Activated naive CD4-positive, alpha-beta T cell treated with anti-CD3 and anti-CD28 coated beads for 36 hours (primary cell): Measurements from ENCODE around the gene BBS12. TPM values are rescaled to one million over a fixed set of nuclear protein-coding genes. Genes with fewer than 3 reads are reported as not detected.
A peak's percentile ranks its signal among the peaks of the same experiment; 100 is the strongest.

Source experiments
- CTCF ChIA-PET: fragments of 350-600 bp; sonication (Branson Sonifier 250); formaldehyde crosslinking; loops from one replicate; lab custom pipeline; 2021; ENCODE audit warnings: antibody characterized with exemption; lab: Charles Lee
- DNase-seq: peaks from one replicate; pipeline ENCODE4 v3.0.0-alpha.2; 2020
- H3K27ac Mint-ChIP-seq: one replicate; pipeline ENCODE4 v1.8.0; 2021; ENCODE audit warnings: mild to moderate bottlenecking, mixed read lengths
- H3K27me3 Mint-ChIP-seq: one replicate; pipeline ENCODE4 v1.8.0; 2021; ENCODE audit warnings: low read depth, mixed read lengths
- H3K36me3 Mint-ChIP-seq: one replicate; pipeline ENCODE4 v1.8.0; 2021; ENCODE audit warnings: low read depth, mixed read lengths
- H3K4me1 Mint-ChIP-seq: one replicate; pipeline ENCODE4 v1.8.0; 2021; ENCODE audit warnings: low read depth, mixed read lengths
- H3K4me3 Mint-ChIP-seq: one replicate; pipeline ENCODE4 v1.8.0; 2021; ENCODE audit warnings: mild to moderate bottlenecking, moderate library complexity, mixed read lengths
- H3K9me3 Mint-ChIP-seq: one replicate; pipeline ENCODE4 v1.8.0; 2021; ENCODE audit warnings: mixed read lengths
- intact Hi-C: fragments of 100-400 bp; cut with micrococcal nuclease; formaldehyde crosslinking; loops from one replicate; pipeline ENCODE4 v1.15.1; 2023
- total RNA-seq, 2 experiments: library from RNA; stranded (reverse); gene quantifications; one replicate each; pipeline ENCODE4 v1.2.3, GENCODE V29; 2021

The BBS12 gene
- total RNA-seq, 2 experiments from 2014 or later, result 1.7 to 2.2 TPM

GRCh38 chr4:122747883-122748282 is 15.4 kb downstream of the BBS12 start:
- peaks cover 5% of the 10 kb centered on the region for H3K4me1 Mint-ChIP-seq
- CTCF ChIA-PET, result interaction anchor here (0.6 to 1.0 kb wide), 2 partner anchors 9 to 860 kb away, joined by 3 to 4 read pairs; no protein-coding TSS in a partner anchor
- H3K27me3 Mint-ChIP-seq, result peaks cover 16% of the 10 kb centered on the region
- peaks cover 5% of the 10 kb centered on the region for H3K36me3 Mint-ChIP-seq
- H3K27ac Mint-ChIP-seq, result no peak overlapping the region
- intact Hi-C loops, result no loop called here
- H3K9me3 Mint-ChIP-seq, result peaks cover 2% of the 10 kb centered on the region
- no peak overlapping the region for H3K4me3 Mint-ChIP-seq
- DNase-seq, result no peak

GRCh38 chr4:122749704-122750454 is 17.4 kb downstream of the BBS12 start:
- Mint-ChIP-seq H3K4me3 (no peak overlapping the region), H3K27me3 (peaks cover 17% of the 10 kb centered on the region), H3K4me1 (peaks cover 5% of the 10 kb centered on the region), H3K36me3 (no peaks in the 10 kb centered on the region), H3K9me3 (peaks cover 2% of the 10 kb centered on the region), H3K27ac (no peak overlapping the region)
- intact Hi-C loops, result no loop called here
- CTCF ChIA-PET, result interaction anchor here (0.6 kb wide), 1 partner anchor 165 kb away, joined by 3 read pairs; no protein-coding TSS in a partner anchor
- no peak for DNase-seq

- H3K36me3 Mint-ChIP-seq, result no peaks in the 10 kb centered on the region
- H3K9me3 Mint-ChIP-seq, result no peaks in the 10 kb centered on the region
- no peak for DNase-seq
- H3K27ac Mint-ChIP-seq, result no peak overlapping the region
- intact Hi-C loops, result loop anchor here (5.0 kb wide), 1 partner anchor 1507 kb away; no protein-coding TSS in a partner anchor
- H3K4me1 Mint-ChIP-seq, result peaks cover 3% of the 10 kb centered on the region
- no peak overlapping the region for H3K4me3 Mint-ChIP-seq
- CTCF ChIA-PET, result interaction anchor here (0.6 to 4.7 kb wide), 8 partner anchors 12 to 790 kb away, joined by 3 to 41 read pairs (median 4); partner anchors contain the start of gene BBS12
- peaks cover 22% of the 10 kb centered on the region for H3K27me3 Mint-ChIP-seq
Measured at GRCh38 chr4:122755675-122756074, 23.2 kb downstream of the BBS12 start.

GRCh38 chr4:122758033-122758432 is 25.5 kb downstream of the BBS12 start:
- Mint-ChIP-seq H3K4me1 (peaks cover 18% of the 10 kb centered on the region), H3K36me3 (no peaks in the 10 kb centered on the region), H3K4me3 (no peak overlapping the region), H3K27ac (no peak overlapping the region), H3K9me3 (no peaks in the 10 kb centered on the region), H3K27me3 (peaks cover 10% of the 10 kb centered on the region)
- intact Hi-C loops, result loop anchor here (1.0 to 5.0 kb wide), 5 partner anchors 25 to 1504 kb away; partner anchors contain the start of genes BBS12 and NUDT6
- no peak for DNase-seq
- CTCF ChIA-PET, result interaction anchor here (0.6 to 4.7 kb wide), 37 partner anchors 8 to 1563 kb away, joined by 3 to 41 read pairs (median 4); partner anchors contain the start of gene NUDT6

GRCh38 chr4:122759639-122760310 is 27.3 kb downstream of the BBS12 start:
- Mint-ChIP-seq H3K4me1 (peaks cover 30% of the 10 kb centered on the region), H3K36me3 (no peaks in the 10 kb centered on the region), H3K9me3 (no peaks in the 10 kb centered on the region), H3K4me3 (no peak overlapping the region), H3K27me3 (peaks cover 10% of the 10 kb centered on the region), H3K27ac (no peak overlapping the region)
- intact Hi-C loops, result loop anchor here (2.0 to 5.0 kb wide), 4 partner anchors 27 to 1503 kb away; partner anchors contain the start of genes BBS12 and NUDT6
- CTCF ChIA-PET, result interaction anchor here (1.1 kb wide), 1 partner anchor 14 kb away, joined by 5 read pairs; no protein-coding TSS in a partner anchor
- no peak for DNase-seq

GRCh38 chr4:122762520-122762919 is 30.0 kb downstream of the BBS12 start:
- peak overlapping the region; percentile 53 for H3K27ac Mint-ChIP-seq
- no peaks in the 10 kb centered on the region for H3K36me3 Mint-ChIP-seq
- H3K4me3 Mint-ChIP-seq, result no peak overlapping the region
- CTCF ChIA-PET, result no interaction called here
- intact Hi-C loops, result loop anchor here (1.0 to 5.0 kb wide), 4 partner anchors 161 to 910 kb away; a partner anchor contains a TSS
- peak; percentile 67 for DNase-seq
- no peaks in the 10 kb centered on the region for H3K27me3 Mint-ChIP-seq
- no peaks in the 10 kb centered on the region for H3K9me3 Mint-ChIP-seq
- peaks cover 33% of the 10 kb centered on the region for H3K4me1 Mint-ChIP-seq

GRCh38 chr4:122762966-122763716 is 30.6 kb downstream of the BBS12 start:
- Mint-ChIP-seq H3K4me3 (no peak overlapping the region), H3K9me3 (no peaks in the 10 kb centered on the region), H3K27me3 (no peaks in the 10 kb centered on the region), H3K27ac (peak overlapping the region; percentile 53), H3K4me1 (peaks cover 30% of the 10 kb centered on the region), H3K36me3 (no peaks in the 10 kb centered on the region)
- DNase-seq, result no peak
- intact Hi-C loops, result loop anchor here (1.0 to 5.0 kb wide), 4 partner anchors 160 to 909 kb away; a partner anchor contains a TSS
- CTCF ChIA-PET, result interaction anchor here (1.6 kb wide), 1 partner anchor 159 kb away, joined by 5 read pairs; the partner anchor contains the start of gene NUDT6

GRCh38 chr4:122764071-122764820 is 31.7 kb downstream of the BBS12 start:
- Mint-ChIP-seq H3K27ac (peak overlapping the region; percentile 50), H3K36me3 (no peaks in the 10 kb centered on the region), H3K27me3 (no peaks in the 10 kb centered on the region), H3K9me3 (no peaks in the 10 kb centered on the region), H3K4me3 (no peak overlapping the region), H3K4me1 (peaks cover 30% of the 10 kb centered on the region)
- intact Hi-C loops, result loop anchor here (1.0 to 5.0 kb wide), 5 partner anchors 22 to 908 kb away; no protein-coding TSS in a partner anchor
- no peak for DNase-seq
- CTCF ChIA-PET, result interaction anchor here (1.0 to 1.6 kb wide), 2 partner anchors 158 to 171 kb away, joined by 3 to 5 read pairs; partner anchors contain the start of gene NUDT6

- no peak for DNase-seq
- Mint-ChIP-seq H3K4me3 (no peak overlapping the region), H3K27me3 (no peaks in the 10 kb centered on the region), H3K36me3 (no peaks in the 10 kb centered on the region), H3K9me3 (no peaks in the 10 kb centered on the region), H3K27ac (peak overlapping the region; percentile 50), H3K4me1 (peaks cover 30% of the 10 kb centered on the region)
- CTCF ChIA-PET, result interaction anchor here (0.6 to 1.6 kb wide), 3 partner anchors 157 to 560 kb away, joined by 3 to 5 read pairs (median 4); partner anchors contain the start of gene NUDT6
- intact Hi-C loops, result loop anchor here (1.0 to 5.0 kb wide), 6 partner anchors 21 to 907 kb away; no protein-coding TSS in a partner anchor
Measured at GRCh38 chr4:122764821-122765215, 32.3 kb downstream of the BBS12 start.

GRCh38 chr4:122765692-122766352 is 33.3 kb downstream of the BBS12 start:
- H3K36me3 Mint-ChIP-seq, result no peaks in the 10 kb centered on the region
- intact Hi-C loops, result loop anchor here (1.0 kb wide), 1 partner anchor 62 kb away; no protein-coding TSS in a partner anchor
- H3K27me3 Mint-ChIP-seq, result no peaks in the 10 kb centered on the region
- peaks cover 30% of the 10 kb centered on the region for H3K4me1 Mint-ChIP-seq
- H3K9me3 Mint-ChIP-seq, result no peaks in the 10 kb centered on the region
- DNase-seq, result no peak
- no peak overlapping the region for H3K4me3 Mint-ChIP-seq
- no peak overlapping the region for H3K27ac Mint-ChIP-seq
- CTCF ChIA-PET, result interaction anchor here (0.6 to 1.8 kb wide), 3 partner anchors 8 to 164 kb away, joined by 3 to 4 read pairs (median 3); no protein-coding TSS in a partner anchor
